ENCODE measurements around the gene DUSP18.

DNA sequence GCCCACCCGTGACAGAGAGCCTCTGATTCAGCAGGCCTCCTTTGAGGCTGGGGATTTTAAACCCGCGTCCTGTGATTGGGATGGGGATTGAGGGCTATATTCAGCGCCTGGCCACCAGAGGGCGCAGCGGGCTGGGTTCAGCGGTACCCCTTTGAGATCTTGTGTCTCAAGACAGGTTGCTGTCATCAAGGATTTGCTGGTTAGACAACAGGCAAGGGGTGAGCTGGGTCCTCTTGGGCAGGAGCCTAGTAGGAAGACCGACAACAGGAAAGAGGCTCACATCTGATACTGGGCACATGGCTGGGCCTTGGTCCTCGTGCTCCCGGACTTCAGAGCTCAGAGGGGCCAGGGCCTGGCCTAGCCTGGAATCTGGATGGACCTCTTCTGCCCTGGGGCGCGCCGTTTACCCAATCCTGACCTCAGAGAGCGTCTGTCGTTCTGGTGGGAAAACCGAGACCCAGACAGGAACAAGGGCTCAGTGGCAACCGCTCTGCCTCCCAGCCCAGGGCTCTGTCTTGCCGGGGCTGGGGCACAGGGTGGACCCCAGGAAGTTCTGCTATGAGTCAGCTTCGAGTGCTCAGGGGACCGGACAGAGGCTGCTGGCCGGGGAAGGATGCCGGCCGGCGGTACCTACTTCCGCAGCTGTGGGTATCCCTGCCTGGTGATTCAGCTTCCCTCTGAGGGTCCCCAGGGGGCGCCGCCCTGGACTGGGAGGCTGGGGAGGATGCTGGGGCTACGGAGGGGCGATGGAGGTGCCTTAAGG, 33.0 kb downstream of the DUSP18 start:
- TF ChIP-seq POLR2A (IDR thresholded peaks at IDR 0.05) (no peak), CTCF (IDR thresholded peaks at IDR 0.05) (peak; percentile 95 to 97 (median 96))

All from breast epithelium (tissue), 3 donors.